Right cardiac atrium (tissue), 5 donors: Measurements from ENCODE around the gene RAB38. TPM values are rescaled to one million over a fixed set of nuclear protein-coding genes. Genes with fewer than 3 reads are reported as not detected.

Experiments
- ATAC-seq, 2 donors: fragments of 200-7000 bp; cut with Tn5 transposase; one replicate each; pipeline versions ENCODE4 v1.8.0 to v1.9.1; 2020; ENCODE audit warnings: moderate library complexity in 2 of 2, mild to moderate bottlenecking in 1 of 2
- DNase-seq, 3 donors: peaks; one replicate each; pipeline ENCODE4 v3.0.0-alpha.2; 2020
- H3K27ac ChIP-seq: one replicate; pipeline ENCODE4 v1.5.1; 2013; ENCODE audit warnings: mild to moderate bottlenecking, low read length, control low read depth, moderate library complexity
- H3K27me3 ChIP-seq: one replicate; pipeline ENCODE4 v1.6.1; 2013; ENCODE audit not compliant: control insufficient read depth, insufficient read depth
- H3K4me1 ChIP-seq: one replicate; pipeline ENCODE4 v1.6.1; 2013; ENCODE audit warnings: low read length; ENCODE audit not compliant: control insufficient read depth, insufficient read depth
- H3K4me3 ChIP-seq: one replicate; pipeline ENCODE4 v1.5.1; 2013; ENCODE audit warnings: low read length, control low read depth
- H3K9me3 ChIP-seq: one replicate; pipeline ENCODE4 v1.6.1; 2013; ENCODE audit warnings: low read length; ENCODE audit not compliant: control insufficient read depth
- WGBS: extraction: QIAGEN DNeasy Blood & Tissue Kit; methylation state at CpG from one replicate; pipeline ENCODE4 v1.1.7; 2013; 5-methylcytosine and 5-hydroxymethylcytosine counted together
- intact Hi-C, 4 donors: fragments of 100-400 bp; cut with DNase I; formaldehyde crosslinking; loops; one replicate each; pipeline versions ENCODE4 v1.11.0 to v1.14.0; 2022 to 2023
- polyA plus RNA-seq: library from polyadenylated mRNA; stranded (reverse); fragments of 200-250 nt; gene quantifications from one replicate; pipeline ENCODE4 v1.2.3, GENCODE V29; 2013
- total RNA-seq, 4 donors: library from RNA; stranded (reverse); fragmentation: NEBNext Ultra II Directional; extraction: Animal tissue kit (Norgen Biotek cat#: 25700); gene quantifications; one replicate each; pipeline ENCODE4 v1.2.1, GENCODE V29; 2021
- donor health status: healthy with polysubstance abuse.
- donor health status: DM: no; HTN: yes; CAD: no.
- donor health status: DM: no; HTN: no; CAD: no.
- donor health status: DM: no; HTN: yes; CAD: no; lungs with severe emphysema.
- donor health status: DM: yes; HTN: yes; CAD: no.

The RAB38 gene
- total and polyA plus RNA-seq, 5 donors = 0.39 to 1.4 (median 1.0) TPM

DNA sequence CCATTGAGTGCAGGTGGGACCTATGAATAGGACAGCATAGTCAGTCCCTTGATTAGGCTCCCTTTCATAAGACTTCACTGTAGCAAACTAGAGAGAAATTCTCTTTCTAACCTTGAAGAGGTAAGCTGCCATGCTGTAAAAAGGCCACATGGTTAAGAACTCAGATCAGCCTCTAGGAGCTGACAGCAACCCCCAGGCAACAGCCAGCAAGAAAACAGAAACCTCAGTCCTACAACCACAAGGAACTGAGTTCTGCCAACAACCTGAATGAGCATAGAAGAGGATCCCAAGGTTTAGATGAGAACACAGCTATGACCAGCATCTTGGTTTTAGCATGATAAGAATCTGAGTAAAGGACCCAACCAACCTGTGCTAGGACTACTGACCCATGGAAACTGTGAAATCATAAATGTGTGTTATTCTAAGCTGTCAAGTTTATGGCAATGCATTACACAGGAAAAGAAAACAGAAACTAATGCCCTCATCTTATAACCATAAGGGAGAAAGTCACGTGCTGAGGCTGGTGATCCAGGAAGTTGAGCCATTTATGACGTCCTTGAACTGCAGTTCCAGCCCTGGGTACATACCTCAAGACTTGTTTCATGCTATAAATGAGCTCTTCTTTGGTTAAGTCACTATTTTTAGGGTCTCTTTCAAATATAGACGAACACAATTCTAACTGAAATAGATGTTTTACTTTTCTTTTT lies 43.3 kb downstream of the RAB38 start:
- ATAC-seq (no peak), DNase-seq (no peak)
- H3K27ac ChIP-seq = no peak overlapping the region
- no peaks in the 10 kb centered on the region for H3K9me3 ChIP-seq
- no peaks in the 10 kb centered on the region for H3K4me1 ChIP-seq
- intact Hi-C loops = no loop called here
- no peak overlapping the region for H3K4me3 ChIP-seq
- no peaks in the 10 kb centered on the region for H3K27me3 ChIP-seq
- WGBS = 73% methylated on average over 3 of the region's 3 CpGs

DNA sequence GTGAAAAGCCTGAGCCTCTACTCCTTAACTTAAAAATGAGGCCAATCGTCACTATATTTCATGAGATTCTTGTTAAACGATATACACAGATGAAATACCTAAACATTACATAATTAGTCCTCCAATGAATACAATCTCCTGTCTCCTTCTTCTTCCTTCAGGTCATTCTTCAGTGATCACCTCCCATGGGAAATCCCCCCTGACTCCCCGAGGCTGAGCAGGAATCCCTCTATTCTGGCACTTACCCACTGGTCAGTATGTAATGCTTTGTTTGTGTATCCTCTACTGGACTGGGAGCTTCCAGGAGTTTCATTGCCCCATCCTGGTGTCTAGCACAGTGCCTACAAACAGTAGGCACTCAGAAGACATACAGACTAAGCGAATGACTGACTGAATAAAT lies 52.3 kb downstream of the RAB38 start:
- 73% methylated on average over 4 of the region's 4 CpGs for WGBS

DNA sequence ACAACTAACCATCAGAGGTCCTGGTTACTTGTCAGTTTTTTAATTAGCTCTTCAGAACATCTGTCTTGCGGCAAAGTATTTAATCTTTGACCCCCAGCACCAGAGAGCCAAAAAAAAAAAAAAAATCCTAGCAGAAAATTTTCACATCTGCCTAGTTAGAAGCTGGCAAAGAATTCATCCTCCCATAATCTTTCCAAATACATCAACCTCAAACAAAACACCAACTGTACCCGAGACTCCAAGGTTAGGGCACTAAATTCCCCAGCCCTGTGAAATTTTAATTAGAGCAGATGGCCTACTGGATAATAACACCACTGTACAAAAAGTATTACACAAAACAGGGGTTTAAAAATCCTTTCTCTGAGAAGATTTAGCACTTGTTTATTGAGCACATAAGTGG lies 55.7 kb downstream of the RAB38 start:
- 50% methylated on average over 2 of the region's 2 CpGs for WGBS
- no peaks in the 10 kb centered on the region for H3K27me3 ChIP-seq
- no peak overlapping the region for H3K27ac ChIP-seq
- no peaks in the 10 kb centered on the region for H3K9me3 ChIP-seq
- H3K4me3 ChIP-seq = no peak overlapping the region
- intact Hi-C loops = no loop called here
- DNase-seq = no peak
- no peaks in the 10 kb centered on the region for H3K4me1 ChIP-seq
- no peak for ATAC-seq

More for the DNA sequence above, 52.3 kb downstream of the RAB38 start:
- no peak for DNase-seq
- Histone ChIP-seq H3K4me1 (no peaks in the 10 kb centered on the region), H3K27me3 (no peaks in the 10 kb centered on the region), H3K27ac (no peak overlapping the region), H3K9me3 (no peaks in the 10 kb centered on the region), H3K4me3 (no peak overlapping the region)
- intact Hi-C loops = no loop called here
- no peak for ATAC-seq

DNA sequence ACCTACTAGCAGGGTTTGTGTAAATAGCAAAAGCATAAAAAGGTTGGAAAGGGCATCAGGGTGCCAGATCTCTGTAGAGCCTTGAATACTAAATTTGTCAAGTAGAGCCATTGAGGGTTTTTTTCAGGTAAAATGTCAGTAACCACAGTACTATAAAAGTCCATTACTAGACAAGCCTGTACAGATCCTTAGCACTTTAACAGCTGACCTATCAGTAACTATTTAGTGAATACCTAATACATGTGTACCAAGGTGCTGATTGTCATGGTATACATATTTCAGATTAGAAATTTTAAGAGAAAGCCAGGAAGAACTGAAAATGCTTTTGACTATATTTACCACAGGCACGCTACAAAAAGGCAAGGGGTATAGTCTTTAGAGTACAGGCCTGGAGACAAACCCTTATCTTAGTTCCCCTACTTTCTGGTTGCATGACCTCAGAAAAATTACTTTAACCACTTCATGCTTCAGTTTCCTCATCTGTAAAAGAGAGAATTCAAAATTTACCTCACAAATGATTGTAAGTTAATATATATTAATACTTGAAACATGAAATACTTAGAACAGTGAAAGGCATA lies 57.9 kb downstream of the RAB38 start:
- intact Hi-C loops = no loop called here
- H3K27ac ChIP-seq = no peak overlapping the region
- H3K4me1 ChIP-seq = no peaks in the 10 kb centered on the region
- no peaks in the 10 kb centered on the region for H3K9me3 ChIP-seq
- H3K27me3 ChIP-seq = no peaks in the 10 kb centered on the region
- H3K4me3 ChIP-seq = no peak overlapping the region
- 91% methylated on average over 1 of the region's 1 CpG for WGBS
- DNase-seq (no peak), ATAC-seq (no peak)

DNA sequence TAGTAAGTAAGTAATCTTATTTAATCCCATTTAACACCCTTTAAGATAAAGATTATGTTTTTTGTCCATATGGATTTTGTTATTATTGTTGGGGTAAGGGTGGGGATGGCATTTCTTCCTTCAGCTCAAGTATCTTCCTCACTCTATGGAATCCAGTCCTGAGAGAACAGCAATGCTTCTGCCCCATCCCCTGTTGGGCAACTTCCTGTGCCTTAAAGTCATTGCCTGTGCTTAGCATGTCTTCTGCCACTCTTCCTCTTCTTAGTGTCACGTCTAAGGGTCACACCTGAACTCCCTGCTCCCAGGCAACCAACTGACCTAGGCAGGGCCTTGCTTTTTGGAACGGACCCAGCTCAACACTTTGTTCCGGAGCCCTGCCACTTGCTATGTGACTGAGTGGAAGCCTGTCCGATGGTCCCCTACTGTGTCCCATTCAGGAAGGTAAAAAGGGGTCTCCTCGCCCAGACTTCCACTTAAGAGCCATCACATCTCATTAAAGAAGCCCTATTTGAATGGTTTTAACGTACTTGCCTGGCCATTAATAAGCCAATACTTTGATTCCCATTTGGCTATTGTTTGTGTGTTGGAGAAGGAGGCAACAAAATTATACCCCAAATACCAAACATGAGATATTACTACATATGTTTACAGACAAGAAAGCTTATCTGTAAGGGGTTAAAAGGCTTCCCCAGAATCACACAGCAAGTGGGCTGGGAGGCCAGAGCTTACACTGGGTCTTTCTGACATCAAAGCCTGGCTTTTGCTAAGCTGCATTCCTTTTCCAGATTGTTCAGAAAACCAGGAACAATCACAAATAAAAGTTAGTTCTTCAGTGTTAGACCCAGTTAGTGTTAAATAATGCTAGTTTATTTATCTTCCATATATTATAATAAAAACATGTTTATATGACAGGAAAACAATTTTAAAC lies 59.2 kb downstream of the RAB38 start:
- no peaks in the 10 kb centered on the region for H3K27me3 ChIP-seq
- no peaks in the 10 kb centered on the region for H3K9me3 ChIP-seq
- 78% methylated on average over 6 of the region's 6 CpGs for WGBS
- H3K4me3 ChIP-seq = no peak overlapping the region
- no peak overlapping the region for H3K27ac ChIP-seq
- no peak for DNase-seq
- ATAC-seq = no peak
- no peaks in the 10 kb centered on the region for H3K4me1 ChIP-seq
- intact Hi-C loops = no loop called here

DNA sequence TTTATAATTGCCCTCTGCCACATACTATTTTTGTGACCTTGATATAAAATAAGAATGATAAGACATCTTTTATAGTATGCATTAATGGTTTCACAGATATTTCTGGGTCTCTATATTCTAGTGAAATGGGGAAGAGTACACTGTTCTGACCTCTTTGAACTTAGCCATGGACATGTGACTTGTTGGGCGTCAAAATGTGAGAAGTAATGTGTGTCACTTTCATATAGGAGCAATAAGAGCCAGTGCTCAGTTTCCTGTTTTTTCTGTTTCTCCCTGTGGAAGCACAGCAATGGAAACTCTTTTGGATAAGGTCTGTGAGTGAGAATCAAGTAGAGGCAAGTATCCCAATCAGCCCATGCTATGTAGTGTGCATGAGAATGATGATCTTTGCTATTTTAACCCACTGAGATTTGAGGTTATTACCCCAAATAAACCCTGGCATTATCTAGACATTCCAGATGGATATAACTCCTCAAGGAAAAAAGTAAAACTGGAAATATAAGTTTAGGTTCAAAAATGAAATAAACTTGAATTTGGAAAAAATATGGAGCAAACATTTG lies 60.7 kb downstream of the RAB38 start:
- no peaks in the 10 kb centered on the region for H3K27me3 ChIP-seq
- no peaks in the 10 kb centered on the region for H3K9me3 ChIP-seq
- DNase-seq (no peak), ATAC-seq (no peak)
- H3K27ac ChIP-seq = no peak overlapping the region
- intact Hi-C loops = no loop called here
- no peaks in the 10 kb centered on the region for H3K4me1 ChIP-seq
- no peak overlapping the region for H3K4me3 ChIP-seq
- 62% methylated on average over 1 of the region's 1 CpG for WGBS

DNA sequence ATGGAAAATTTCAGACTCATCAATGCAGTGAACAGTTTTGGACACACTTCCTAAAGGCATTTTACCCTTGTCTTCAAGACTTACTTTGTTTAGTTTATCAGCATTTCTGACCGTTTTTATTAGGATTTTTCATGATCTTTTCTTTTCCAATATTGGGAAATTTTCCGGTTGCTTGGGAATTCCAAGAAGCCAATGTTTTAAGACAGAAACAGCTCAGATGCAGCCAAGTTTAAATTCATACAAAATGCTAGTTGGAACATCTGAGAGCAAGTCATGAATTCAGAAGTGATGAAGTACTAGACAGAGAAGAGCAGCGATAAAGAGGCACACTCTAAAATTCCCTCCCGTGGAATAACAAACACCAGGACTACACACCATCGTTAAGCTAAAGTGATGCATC lies 68.6 kb downstream of the RAB38 start:
- ATAC-seq = no peak
- Histone ChIP-seq H3K27ac (no peak overlapping the region), H3K27me3 (no peaks in the 10 kb centered on the region), H3K4me3 (no peak overlapping the region), H3K4me1 (no peaks in the 10 kb centered on the region), H3K9me3 (no peaks in the 10 kb centered on the region)
- no peak for DNase-seq
- intact Hi-C loops = no loop called here
- whole genome bisulfite sequencing = 69% methylated on average over 5 of the region's 5 CpGs

DNA sequence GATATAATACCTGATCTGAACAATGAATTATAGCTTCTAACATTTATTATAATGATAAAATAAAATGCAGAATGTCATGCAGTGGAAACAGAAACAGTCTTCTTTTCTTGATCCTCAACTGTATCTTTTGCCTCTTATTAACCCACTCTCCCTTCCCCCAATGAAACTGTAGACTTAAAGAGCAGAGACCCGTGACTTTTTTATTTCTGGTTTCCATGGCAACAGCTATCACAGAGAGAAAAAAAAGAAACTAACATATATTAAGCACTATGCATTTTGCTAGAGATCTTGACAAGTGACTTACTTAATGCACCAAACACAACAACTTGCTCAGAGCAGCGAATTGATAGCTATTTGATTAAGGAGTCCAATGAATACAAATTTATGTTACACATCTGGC lies 69.3 kb downstream of the RAB38 start:
- H3K9me3 ChIP-seq = no peaks in the 10 kb centered on the region
- H3K27me3 ChIP-seq = no peaks in the 10 kb centered on the region
- intact Hi-C loops = no loop called here
- ATAC-seq = no peak
- H3K27ac ChIP-seq = no peak overlapping the region
- no peak for DNase-seq
- H3K4me3 ChIP-seq = no peak overlapping the region
- 57% methylated on average over 2 of the region's 2 CpGs for WGBS
- H3K4me1 ChIP-seq = no peaks in the 10 kb centered on the region

DNA sequence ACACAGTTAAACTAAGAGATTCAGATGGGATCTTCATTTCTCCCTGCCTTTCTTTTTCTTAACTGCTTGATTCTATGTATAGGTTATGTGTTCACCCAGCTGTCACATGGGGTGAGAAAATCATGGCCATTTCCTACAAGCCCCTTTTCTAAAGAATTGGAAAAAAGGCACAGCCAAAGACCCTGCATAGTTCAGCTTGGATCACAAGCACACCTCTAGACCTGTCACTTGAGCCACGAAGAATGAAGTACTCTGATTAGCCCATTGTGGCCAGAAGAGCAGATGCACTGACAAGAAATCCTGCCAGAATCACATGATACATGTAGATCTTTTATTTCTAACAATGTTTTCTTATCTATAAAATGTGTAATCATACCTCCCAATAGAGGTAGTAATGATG lies 69.7 kb downstream of the RAB38 start:
- DNase-seq = no peak
- intact Hi-C loops = no loop called here
- Histone ChIP-seq H3K4me1 (no peaks in the 10 kb centered on the region), H3K27me3 (no peaks in the 10 kb centered on the region), H3K9me3 (no peaks in the 10 kb centered on the region), H3K27ac (no peak overlapping the region), H3K4me3 (no peak overlapping the region)
- 42% methylated on average over 1 of the region's 1 CpG for WGBS
- ATAC-seq = no peak

DNA sequence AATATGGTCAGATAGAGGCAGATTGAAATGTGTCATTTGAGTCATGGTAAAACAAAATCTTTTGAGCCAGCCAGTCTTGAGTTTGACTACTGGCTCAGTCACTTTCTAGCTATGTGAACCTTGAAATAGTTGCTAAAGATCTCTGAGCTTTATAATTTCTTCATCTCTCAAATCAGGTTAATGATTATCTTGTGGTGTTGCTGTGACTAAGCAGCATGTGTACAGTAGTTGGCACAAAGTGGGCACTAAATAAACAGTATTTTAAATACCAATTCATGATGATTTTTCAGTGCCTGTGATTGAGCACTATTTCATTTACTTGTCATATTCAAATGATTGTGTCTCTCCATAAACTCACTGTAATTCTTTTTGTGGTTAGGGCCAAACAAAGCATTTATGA lies 70.8 kb downstream of the RAB38 start:
- intact Hi-C loops = no loop called here
- ATAC-seq = no peak
- H3K9me3 ChIP-seq = no peaks in the 10 kb centered on the region

More for the DNA sequence above, 70.8 kb downstream of the RAB38 start:
- H3K4me3 ChIP-seq = no peak overlapping the region
- no peak overlapping the region for H3K27ac ChIP-seq
- DNase-seq = no peak
- no peaks in the 10 kb centered on the region for H3K4me1 ChIP-seq
- H3K27me3 ChIP-seq = no peaks in the 10 kb centered on the region
